Cortex of kidney (tissue), 1 donor: ENCODE results near the gene TLX2.

ENCODE experiments used
- DNase-seq: peaks from one replicate; lab custom pipeline; 2025; lab: John Stamatoyannopoulos, UW

TLX2 gene

DNA sequence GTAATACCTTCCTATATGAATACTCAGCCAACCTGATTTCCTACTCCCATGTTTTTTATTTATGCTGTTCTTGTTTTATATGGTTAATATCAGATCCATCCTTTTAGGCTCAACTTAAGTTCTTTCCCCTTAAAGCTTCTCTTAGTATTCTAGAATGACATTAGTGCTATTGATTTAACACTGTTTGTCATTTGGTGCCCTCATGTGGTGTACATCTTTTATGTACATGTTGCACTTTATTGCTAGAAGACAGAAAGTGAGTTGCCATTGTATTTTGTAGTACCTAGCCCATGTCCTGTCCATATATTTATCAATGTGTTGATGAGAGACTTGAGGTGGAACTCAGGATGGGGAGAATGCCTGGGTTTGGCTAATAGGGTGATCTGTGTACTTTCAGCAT is 18.0 kb downstream of the TLX2 start:
- DNase-seq = no peak

DNA sequence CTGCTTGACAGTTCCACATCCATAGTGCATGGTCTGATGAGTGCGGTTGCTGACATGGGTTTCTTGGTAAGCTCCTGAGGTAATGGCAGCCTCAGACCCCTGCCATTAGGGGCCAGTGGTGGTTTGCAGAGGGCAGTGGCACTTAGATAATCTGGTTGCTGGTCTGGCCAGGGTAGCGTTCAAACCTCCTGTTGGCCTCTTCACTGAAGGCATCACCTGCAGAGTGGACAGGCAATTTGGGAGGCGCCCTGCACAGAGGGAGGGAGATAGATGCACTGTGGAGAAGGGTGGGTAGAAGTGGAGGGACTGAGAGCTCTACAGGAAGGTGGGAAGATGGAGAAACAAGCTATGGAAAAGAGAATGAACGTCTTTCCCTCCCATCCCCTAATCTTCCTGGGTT is 19.2 kb downstream of the TLX2 start:
- DNase-seq = no peak

DNA sequence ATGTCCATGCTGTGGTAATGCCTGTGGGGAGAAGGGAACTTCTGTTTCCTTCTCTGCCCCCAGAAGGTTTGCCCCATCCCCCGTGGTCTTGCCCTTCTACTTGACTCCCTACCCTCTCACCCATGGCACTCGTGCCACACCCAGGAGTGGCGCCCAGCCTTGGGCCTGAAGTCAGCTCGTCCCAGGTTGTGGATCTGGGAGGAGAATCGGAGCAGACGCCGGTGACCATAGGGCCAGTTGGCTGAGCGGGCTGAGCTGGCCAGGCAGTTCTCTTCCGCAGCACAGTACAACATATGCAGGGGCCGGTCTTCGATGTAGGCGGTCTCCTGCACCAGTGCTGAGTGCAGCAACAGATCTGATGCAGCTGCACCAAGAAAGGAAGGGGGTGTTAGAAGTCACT is 20.2 kb downstream of the TLX2 start:
- no peak for DNase-seq

DNA sequence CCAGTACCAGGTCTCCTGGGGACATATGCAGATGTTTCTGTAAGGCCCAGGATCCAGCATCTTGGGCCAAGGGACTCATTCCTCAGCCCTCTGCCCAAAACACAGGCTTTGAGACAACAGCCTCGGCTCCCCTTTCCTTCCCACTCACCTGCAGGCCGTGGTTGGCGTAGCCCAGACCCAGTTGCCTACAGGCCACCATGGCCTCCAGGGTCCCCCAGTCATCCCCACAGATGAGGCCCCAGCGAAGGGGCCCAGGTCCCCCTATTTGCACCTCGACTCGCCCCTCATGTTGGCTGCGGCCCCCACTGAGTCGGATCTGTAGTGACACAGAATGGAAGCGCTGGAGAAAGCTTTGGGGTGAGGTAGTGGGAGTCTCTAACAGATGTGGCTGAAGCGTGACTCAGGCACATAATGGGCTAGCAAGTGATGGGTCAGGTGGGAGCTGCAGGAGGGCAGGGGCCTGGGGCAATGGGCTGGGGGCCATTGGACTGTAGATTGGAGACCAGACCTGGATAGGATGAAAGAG is 21.3 kb downstream of the TLX2 start:
- DNase-seq = no peak

DNA sequence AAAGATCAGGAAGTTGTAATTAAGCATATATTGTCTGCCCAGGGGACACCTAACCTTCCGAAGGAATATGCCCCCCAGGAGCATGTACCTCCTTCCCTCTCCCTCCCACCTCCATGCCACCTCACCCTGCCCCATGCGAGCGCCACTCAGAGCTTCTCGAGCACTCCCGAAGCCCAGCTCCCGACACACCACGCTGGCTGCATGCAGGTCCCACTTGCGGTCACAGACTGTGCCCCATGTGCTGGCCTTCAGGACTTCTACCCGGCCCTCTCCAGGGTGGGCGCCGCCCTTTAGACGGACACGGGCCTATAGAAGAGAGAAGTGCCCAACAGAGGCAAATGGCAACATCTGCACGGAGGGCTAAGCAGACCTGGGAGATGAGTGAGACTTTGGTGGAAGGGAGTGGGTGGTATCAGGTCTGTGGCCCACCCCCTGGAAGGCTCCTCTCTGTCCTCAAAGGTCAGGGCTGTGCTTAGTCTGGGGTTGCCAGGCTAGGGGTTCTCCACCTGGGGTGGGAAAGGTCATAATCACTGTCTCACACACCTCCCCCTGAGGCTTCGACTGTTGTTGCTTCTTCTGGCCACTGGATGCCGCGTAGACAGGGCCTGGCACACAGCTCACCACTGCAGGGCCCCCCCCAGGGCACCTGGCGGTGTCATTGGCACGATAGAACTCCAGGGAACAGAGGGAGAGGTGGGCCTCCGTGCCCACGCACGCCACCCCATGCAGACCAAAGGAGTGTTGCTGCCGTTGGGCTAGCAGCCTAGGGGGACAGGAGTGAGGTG is 22.1 kb downstream of the TLX2 start:
- no peak for DNase-seq

DNA sequence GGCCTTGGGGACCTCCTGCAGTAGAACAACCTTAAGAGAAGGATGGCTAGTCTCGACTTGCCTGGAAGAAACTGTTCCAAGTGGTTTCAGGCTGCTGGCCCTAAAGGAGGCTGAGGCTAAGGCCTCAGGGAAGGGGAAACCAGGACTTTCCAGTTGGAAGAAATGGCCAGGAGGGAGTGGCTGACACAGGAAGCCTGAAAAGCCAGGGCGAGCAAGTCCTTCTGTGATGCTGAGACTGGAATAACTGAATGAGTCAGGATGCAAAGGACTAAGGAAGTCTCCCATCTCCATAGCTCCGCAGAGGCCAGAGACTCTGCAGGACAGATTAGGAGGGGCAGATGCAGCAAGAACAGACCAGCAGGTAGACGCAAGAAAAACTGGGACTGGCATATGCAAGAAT is 22.9 kb downstream of the TLX2 start:
- no peak for DNase-seq

DNA sequence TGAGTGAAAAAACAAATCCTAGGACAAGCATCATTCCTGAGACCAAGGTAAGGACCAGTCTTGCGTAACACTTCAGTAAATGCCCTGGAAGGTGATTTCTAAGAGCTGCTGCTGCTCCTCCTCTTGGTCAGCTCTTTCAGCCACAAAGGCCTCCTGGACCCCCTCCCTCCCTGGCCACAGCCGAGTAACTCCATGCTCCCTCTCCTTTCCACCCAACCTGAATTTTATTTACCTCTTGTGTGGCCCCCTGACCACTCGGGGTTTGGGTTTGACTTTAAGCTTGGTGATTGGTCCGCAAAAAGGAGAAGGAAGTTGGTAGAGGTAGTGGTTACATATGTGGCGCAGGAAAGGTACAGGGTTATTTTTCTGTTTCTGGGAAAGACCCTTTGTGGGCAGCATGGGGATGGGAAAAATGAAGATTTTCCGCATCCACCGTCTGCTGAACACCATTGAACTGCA is 24.7 kb downstream of the TLX2 start:
- DNase-seq = no peak

DNA sequence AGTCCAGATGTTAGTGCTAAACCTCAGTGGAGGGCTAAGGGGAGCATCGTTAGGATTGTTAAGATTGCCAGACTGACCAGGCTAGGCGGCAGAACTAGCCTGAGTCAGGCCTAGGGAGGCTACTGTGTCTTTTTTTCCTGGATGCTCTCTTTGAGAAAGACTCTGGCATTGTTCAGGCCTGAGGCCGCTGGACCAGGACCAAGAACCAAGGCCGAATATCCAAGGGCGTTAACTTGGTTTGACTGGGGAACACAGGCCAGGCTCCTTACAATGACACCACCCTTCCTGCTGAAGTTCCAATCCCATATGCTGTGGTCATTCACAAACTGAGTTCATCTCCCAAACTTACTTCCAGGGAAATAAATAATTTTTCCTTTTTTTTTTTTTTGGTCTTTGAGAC is 26.0 kb downstream of the TLX2 start:
- DNase-seq = no peak

DNA sequence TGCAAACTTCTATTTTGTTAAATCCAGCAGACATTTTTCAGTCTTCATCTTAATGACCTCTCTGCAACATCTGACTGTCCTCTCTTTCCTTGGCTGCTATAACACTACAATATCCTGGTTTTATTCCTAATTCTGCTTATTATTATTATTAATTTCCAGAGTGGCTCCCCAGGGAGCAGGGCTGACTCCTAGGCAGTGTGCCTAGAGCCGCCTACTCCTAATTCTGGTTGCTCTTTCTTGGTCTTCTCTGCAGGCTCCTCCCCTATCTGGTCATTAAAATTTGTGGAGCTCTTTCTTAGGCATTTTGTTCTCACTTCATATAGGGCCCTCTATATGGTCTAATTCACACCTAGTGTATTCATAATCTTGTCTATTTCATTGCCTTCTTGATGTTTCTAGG is 28.7 kb downstream of the TLX2 start:
- DNase-seq = no peak

DNA sequence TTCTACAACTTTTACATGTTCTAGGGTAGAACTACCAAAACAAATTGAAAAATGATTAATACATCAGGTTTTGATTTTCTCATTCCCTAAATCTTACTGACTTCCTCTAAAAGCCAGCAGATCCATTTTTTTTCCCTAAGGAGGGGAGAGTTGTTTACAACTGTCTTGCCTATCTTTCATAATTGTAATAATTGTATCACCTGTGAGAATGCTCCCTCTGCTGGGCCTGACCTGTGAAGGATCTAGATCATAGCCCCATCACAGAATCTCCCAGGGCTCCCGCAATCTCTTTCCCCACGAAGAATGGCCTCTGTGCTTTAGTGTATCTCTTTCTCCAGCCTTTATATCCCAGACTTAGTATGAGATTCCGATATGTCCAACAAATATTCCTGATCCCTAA is 30.4 kb downstream of the TLX2 start:
- DNase-seq = no peak

DNA sequence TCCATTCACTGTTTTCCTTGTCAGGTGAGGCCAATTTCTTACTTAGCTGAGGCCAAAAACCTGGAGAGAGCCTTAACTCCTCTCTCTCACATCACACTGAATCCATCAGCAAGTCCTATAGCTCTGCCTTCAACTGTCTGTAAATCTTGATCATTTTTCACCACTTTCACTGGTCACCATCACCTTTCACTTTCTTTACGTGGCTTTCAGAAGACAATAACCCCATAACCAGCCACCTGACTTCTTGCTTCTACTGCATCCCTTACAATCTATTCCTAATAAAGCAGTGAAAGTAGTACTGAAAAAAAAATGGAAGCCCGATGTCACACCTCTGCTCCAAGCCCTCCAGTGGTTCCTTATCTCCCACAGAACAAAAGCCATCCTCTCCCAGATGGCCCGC is 31.8 kb downstream of the TLX2 start:
- DNase-seq = no peak

DNA sequence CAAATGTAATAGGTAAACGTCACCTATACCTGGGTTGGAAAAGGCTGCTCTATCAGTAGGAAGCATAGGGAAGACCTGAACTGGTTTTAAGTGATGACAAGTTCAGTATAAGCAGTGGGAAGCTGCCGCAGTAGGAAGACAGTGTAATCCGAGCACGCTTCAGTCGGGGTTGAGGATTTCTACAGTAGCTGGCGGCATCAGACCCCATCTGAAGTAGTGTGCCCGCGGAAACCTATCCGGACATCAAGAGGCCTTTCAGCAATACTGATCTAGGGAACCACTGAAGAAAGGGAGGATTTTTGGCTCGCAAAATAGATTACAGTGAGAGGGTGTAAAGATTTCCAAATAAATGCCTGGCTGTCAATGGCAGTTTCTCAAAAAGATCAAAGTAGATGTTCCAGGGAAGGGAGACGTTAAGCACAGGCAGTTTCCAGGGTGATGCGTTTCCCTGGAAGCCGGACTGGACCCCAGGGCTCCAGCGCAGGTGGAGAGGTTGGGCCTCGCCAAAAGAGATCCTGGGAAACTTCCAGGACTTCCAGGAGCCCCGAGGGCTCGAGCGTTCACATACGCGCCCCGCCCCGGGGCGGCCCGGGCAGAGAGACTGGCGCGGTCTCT is 34.1 kb downstream of the TLX2 start:
- DNase-seq = no peak

DNA sequence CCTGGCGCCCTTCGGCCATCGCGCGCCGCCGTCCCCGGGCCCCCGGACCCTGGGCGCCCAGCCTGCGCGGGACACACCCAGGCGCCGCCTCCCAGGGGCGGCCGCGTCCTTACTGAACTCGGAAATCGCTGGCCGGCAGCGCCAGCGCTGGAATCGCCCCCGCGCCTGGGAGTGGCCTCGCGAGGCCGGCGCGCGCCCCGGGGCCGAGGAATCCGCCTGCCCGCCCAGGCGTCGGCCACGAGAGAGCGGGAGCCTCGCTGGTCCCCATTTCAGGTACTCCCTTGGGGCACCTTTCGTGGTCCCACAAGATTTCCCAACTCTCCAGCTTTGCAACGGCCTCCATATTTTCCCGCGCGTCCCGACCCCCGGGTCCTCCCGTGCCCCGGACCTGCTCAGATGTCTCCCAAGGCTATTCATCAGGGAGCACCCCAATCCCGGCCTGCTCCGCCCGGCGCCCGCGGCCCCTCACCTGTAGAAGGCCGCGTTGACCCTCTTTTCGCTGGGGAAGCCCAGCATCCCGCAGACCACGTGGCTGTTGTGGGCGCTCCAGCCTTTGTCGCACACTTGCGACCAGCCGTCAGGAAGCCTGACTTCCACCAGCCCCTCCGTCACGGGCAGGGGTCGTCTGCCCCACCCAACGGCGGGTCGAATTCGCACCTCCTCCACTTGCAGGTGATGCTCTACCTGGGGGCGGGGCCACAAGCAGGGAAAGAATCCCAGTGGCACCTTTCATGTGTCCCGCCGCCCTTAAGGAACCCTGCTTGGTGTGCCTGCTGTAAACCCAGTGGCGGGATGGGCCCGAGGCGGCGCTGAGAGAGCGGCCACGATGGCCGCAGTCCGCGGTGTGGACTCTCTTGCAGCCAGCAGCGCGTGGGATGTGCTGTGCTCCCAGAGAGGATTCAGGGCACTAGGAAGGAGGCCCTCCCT is 34.9 kb downstream of the TLX2 start:
- DNase-seq = no peak

DNA sequence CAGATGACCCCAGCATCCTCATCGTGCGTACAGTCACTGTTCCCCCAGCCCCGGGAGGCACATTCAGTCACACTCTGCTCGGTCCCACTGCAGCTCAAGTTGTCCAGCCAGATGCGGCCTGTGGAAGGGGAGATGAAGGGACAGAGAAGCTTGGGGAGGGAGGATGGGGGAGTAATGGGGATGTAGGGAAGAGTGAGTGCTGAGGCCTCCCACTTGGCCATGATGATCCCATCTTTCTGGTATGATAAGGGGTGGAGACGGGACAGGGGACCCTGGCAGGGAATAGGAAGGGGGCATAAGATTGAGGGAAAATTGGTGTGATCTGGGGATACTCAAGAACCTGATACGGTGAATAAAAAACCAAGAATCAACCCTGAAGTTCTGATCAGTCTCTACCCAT is 36.0 kb downstream of the TLX2 start:
- DNase-seq = no peak

DNA sequence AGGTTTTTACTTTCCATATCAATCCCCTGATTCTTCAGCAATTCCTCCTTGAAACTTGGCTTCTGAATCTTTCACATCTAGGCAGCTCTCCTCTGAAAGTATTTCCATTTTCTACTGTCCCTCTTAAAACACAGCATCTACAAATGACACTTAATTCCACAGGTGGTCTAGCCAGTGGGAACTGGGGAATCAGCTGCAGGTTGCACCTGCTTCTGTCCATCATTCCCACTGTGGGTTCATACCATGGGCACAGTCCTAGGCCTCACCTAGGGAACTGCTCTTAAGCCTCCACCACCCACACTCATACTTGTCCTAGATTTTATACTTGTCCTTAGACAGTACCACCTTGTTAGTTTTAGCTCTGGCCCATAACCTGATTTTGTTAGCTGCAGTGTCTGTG is 37.3 kb downstream of the TLX2 start:
- no peak for DNase-seq

DNA sequence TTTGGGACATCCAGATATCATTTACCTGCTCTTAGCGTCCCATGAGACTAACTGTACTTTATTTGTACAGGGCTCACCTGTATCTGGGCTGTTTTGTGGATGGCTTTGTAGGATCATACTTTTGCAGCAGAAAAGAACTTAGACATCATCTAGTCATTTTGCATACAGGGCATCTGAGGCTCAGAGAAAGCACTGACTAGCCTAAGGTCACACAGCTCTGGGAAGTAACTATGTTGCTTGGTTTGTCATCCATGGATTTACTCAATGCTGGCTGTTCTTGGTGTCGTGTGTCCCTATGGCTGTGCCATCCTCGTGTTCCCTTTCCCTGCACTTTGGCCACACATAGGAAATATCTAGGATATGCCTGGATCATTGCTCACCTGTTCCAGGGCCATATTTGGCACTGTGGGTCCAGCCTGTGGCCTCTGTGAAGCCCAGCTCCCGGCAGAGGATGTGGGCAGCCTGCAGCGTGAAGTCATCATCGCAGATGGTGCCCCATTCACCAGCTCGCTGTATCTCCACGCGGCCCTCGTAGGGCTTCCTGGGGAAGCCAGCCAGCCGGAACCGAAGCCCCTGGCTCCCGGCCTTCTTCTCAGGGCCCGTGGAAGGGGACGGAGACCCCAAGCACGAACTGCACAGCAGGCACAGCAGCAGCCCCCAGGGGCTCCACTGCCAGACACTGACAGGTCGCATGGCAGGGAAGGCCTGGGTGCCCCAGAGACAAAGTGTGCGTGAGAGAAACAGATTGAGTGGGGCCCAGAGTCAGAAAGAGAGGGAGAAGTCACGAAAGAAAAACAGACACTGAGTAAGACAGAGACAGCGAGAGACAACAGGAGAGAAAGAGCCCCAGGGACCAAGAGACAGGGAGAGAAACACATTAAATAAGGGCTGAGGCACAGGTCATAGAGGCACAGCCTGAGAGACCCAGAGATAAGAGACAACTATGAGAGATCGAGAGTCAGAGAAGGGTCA is 38.0 kb downstream of the TLX2 start:
- no peak for DNase-seq

DNA sequence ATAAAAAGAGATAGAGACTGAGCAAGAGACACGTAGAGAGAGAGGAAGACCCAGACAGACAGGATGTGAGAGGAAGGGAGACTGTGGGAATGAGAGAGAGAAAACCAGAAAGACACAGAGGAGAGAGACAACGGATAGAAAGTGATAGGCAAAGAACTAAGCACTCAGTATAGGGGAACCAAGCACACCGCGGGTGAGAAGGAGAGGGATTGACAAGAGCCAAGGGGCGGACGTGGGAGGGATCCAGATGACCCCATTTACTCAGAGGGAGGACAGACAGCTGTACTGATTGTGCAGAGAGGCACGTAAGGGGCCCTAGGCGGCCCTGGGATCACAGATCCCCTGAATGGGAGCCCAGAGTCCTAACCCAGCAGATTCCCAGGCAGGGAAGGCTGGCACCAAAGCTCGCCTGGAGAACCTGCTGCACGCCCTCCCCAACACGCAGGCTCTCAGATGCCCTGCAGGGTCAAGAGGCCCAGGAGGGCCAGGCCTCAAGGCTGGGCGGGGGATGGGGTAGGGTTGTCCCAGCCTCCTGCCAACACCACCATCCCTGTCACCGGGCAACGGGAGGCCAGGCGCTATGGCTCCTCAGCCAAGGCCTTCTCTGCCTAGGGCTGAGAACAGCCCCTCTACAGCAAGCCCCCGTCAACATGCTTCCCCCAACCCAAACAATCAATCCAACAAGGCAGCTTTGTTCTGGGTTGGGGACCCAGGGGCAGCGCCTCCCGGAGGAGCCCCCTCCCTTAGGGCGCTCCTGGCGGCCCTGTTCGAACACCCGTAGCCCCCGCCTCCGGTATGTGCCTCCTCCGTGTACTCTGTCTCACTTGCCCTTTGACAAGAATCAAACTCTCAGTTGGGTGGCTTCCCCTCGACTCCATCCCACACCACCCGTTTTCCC is 38.9 kb downstream of the TLX2 start:
- no peak for DNase-seq

DNA sequence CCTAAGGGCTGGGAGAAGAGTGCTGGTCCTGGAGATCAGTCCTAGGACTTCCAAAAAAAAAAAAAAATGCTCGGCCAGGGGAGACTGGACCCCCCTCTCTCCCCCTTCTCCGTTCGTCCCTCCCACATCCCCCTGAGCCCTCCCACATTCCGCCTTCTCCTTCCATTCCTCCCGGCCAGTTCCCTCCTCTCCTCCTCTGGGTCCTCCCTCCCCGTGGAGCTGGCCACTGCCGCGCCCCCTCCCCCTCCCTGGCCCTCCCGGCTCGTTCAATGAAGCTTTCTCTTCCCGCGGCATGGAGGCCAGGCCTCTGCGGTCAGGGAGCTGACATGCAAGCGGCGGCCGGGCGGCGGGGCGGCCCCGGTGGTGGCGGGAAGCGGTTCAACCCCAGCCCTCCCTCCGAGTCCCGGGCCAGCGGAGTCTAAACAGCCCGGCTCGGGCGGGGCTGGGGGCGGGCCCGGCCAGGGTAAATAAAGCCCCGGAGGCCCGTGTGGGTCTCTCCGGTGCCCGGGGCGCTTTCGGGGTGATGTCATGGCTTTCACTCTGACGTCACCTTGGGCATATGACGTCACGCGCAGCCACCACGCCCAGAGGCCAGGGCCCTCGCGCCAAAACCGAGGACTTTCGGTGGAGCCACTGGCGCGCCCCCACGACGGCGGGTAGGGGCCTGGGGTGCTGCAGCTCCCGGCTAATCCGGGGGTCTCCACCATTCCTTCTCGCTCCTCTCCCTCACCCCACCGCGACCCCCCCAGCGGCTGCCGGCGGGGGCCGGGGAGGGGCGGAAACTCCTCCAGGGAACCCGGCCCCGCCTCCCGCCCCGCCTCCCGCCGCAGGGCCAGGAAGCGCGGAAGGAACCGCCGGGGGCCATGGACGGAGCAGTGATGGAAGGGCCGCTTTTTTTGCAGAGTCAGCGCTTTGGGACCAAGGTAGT is 39.9 kb downstream of the TLX2 start, which contains the start of the genes DOK1 and LOXL3:
TSS of gene DOK1 (plus strand) at position 829 of the 928 bp plus-strand sequence. CDS start at position 864, 35 bp downstream.
TSS of gene LOXL3 (minus strand) at position 51 of the 928 bp plus-strand sequence. CDS start 1,308 bp downstream, outside the sequence.
- DNase-seq = no peak
